IMR-90 (cell line): ENCODE results near the gene IZUMO4. TPM values are rescaled to one million over a fixed set of nuclear protein-coding genes. Genes with fewer than 3 reads are reported as not detected.

Experiments used
- ATAC-seq: fragments of 200-7000 bp; cut with Tn5 transposase; 2 replicates; pipeline ENCODE4 v1.9.1; 2020; ENCODE audit warnings: low read depth, mild to moderate bottlenecking, moderate library complexity
- BruUV-seq: library from RNA; stranded (reverse); fragments of 400-500 nt; replicated peaks from 2 replicates; lab custom pipeline; 2021; lab: Mats Ljungman, UMichigan
- CTCF ChIA-PET: fragments of 300-600 bp; formaldehyde crosslinking; extraction: SDS; loops from one replicate; lab custom pipeline; 2021; ENCODE audit warnings: antibody characterized with exemption; lab: Yijun Ruan, JAX
- POLR2A ChIA-PET: fragments of 300-600 bp; sonication (Branson Sonifier 250); formaldehyde crosslinking; loops from one replicate; lab custom pipeline; 2022; ENCODE audit warnings: antibody characterized with exemption; ENCODE audit not compliant: unreplicated experiment; lab: Charles Lee
- DNase-seq: peaks from one replicate; pipeline ENCODE4 v3.0.0; 2013
- H2AFZ ChIP-seq: replicated peaks from 2 replicates; pipeline ENCODE3; 2013; ENCODE audit warnings: low read length, mild to moderate bottlenecking; ENCODE audit not compliant: poor library complexity
- H2AK5ac ChIP-seq: 2 replicates; pipeline ENCODE4 v1.6.1; 2013; ENCODE audit warnings: low read depth, low read length, inconsistent platforms
- H2AK9ac ChIP-seq: replicated peaks from 2 replicates; pipeline ENCODE3; 2013; ENCODE audit warnings: mild to moderate bottlenecking, low read depth, low read length, moderate library complexity; ENCODE audit not compliant: poor library complexity
- H2BK120ac ChIP-seq: 2 replicates; pipeline ENCODE4 v1.6.1; 2013; ENCODE audit warnings: low read depth, low read length, inconsistent platforms
- H2BK15ac ChIP-seq: 3 replicates; pipeline ENCODE4 v1.6.1; 2013; ENCODE audit warnings: low read depth, low read length, inconsistent platforms
- H2BK20ac ChIP-seq: 2 replicates; pipeline ENCODE4 v1.6.1; 2013; ENCODE audit warnings: low read depth, mild to moderate bottlenecking, inconsistent platforms, low read length, moderate library complexity
- H2BK5ac ChIP-seq: 2 replicates; pipeline ENCODE4 v1.6.1; 2013; ENCODE audit warnings: mild to moderate bottlenecking, low read depth, low read length, inconsistent platforms; ENCODE audit not compliant: poor library complexity, severe bottlenecking
- H3K14ac ChIP-seq: replicated peaks from 2 replicates; pipeline ENCODE4 v1.6.1; 2013; ENCODE audit warnings: low read depth, low read length, inconsistent platforms
- H3K18ac ChIP-seq: 2 replicates; pipeline ENCODE4 v1.6.1; 2013; ENCODE audit warnings: low read depth, low read length, control low read depth
- H3K23ac ChIP-seq: 2 replicates; pipeline ENCODE4 v1.6.1; 2013; ENCODE audit warnings: low read depth, low read length, inconsistent platforms
- H3K27ac ChIP-seq: 2 replicates; pipeline ENCODE4 v1.5.1; 2013; ENCODE audit warnings: mild to moderate bottlenecking, control low read depth, low read length; ENCODE audit not compliant: insufficient read depth
- H3K27me3 ChIP-seq: 2 replicates; pipeline ENCODE4 v1.6.1; 2013; ENCODE audit warnings: low read length; ENCODE audit not compliant: control insufficient read depth, insufficient read depth
- H3K36me3 ChIP-seq: 2 replicates; pipeline ENCODE4 v1.6.1; 2013; ENCODE audit warnings: low read length, mixed read lengths; ENCODE audit not compliant: control insufficient read depth, insufficient read depth
- H3K4ac ChIP-seq: 2 replicates; pipeline ENCODE4 v1.6.1; 2013; ENCODE audit warnings: low read depth, low read length, inconsistent platforms
- H3K4me1 ChIP-seq: 2 replicates; pipeline ENCODE4 v1.6.1; 2013; ENCODE audit warnings: low read length, mixed read lengths; ENCODE audit not compliant: control insufficient read depth, insufficient read depth
- H3K4me2 ChIP-seq: 2 replicates; pipeline ENCODE4 v1.6.1; 2013; ENCODE audit warnings: low read depth, mild to moderate bottlenecking, control low read depth, low read length, moderate library complexity
- H3K4me3 ChIP-seq: 2 replicates; pipeline ENCODE4 v1.5.1; 2013; ENCODE audit warnings: low read depth, mild to moderate bottlenecking, control low read depth, low read length, moderate library complexity; ENCODE audit not compliant: insufficient read depth
- H3K56ac ChIP-seq: 2 replicates; pipeline ENCODE4 v1.6.1; 2013; ENCODE audit warnings: low read length, inconsistent platforms; ENCODE audit not compliant: insufficient read depth; ENCODE audit errors: extremely low read depth
- H3K79me1 ChIP-seq, 2 experiments: 2 replicates each; pipeline ENCODE4 v1.6.1; 2013; ENCODE audit warnings: low read length in 2 of 2, inconsistent platforms in 1 of 2, low read depth in 1 of 2
- H3K9ac ChIP-seq: 2 replicates; pipeline ENCODE4 v1.6.1; 2013; ENCODE audit warnings: low read depth, low read length, control low read depth
- H3K9me1 ChIP-seq: 2 replicates; pipeline ENCODE4 v1.6.1; 2013; ENCODE audit warnings: low read length, inconsistent platforms; ENCODE audit not compliant: insufficient read depth
- H3K9me3 ChIP-seq: 2 replicates; pipeline ENCODE4 v1.6.1; 2013; ENCODE audit warnings: low read length; ENCODE audit not compliant: control insufficient read depth, insufficient read depth
- H4K20me1 ChIP-seq: 2 replicates; pipeline ENCODE4 v1.6.1; 2013; ENCODE audit warnings: low read length, inconsistent platforms; ENCODE audit not compliant: insufficient read depth
- H4K5ac ChIP-seq: 2 replicates; pipeline ENCODE4 v1.6.1; 2013; ENCODE audit warnings: mild to moderate bottlenecking, low read depth, low read length, control low read depth
- H4K8ac ChIP-seq, 2 experiments: 2 replicates each; pipeline ENCODE4 v1.6.1; 2013; ENCODE audit warnings: low read depth in 2 of 2, low read length in 2 of 2, control low read depth in 1 of 2, inconsistent platforms in 1 of 2
- H4K91ac ChIP-seq: 2 replicates; pipeline ENCODE4 v1.6.1; 2013; ENCODE audit warnings: low read depth, low read length, inconsistent platforms; ENCODE audit not compliant: insufficient read depth
- BHLHE40 ChIP-seq: fragments of 150-350 bp; IDR thresholded peaks from 2 replicates; pipeline ENCODE4 v1.6.1; 2016; ENCODE audit warnings: mild to moderate bottlenecking, low read depth, low read length
- CEBPB ChIP-seq: IDR thresholded peaks from 2 replicates; pipeline ENCODE4 v1.6.1; 2012; ENCODE audit warnings: low read depth, low read length, improper control_type of control experiment
- CHD1 ChIP-seq: IDR thresholded peaks from 2 replicates; pipeline ENCODE4 v1.6.1; 2012; ENCODE audit warnings: low read depth, low read length, improper control_type of control experiment
- CTCF ChIP-seq: conservative IDR thresholded peaks from 2 replicates; pipeline ENCODE4 v1.5.1; 2012; ENCODE audit warnings: mild to moderate bottlenecking, low read depth, low read length, improper control_type of control experiment
- ELK1 ChIP-seq: fragments of 150-350 bp; IDR thresholded peaks from 2 replicates; pipeline ENCODE4 v1.6.1; 2016; ENCODE audit warnings: low read depth, mild to moderate bottlenecking, low read length, moderate library complexity, borderline replicate concordance
- FOS ChIP-seq: fragments of 150-350 bp; IDR thresholded peaks from 2 replicates; pipeline ENCODE4 v1.6.1; 2016; ENCODE audit warnings: low read depth, low read length
- MAFK ChIP-seq: IDR thresholded peaks from 2 replicates; pipeline ENCODE4 v1.6.1; 2012; ENCODE audit warnings: low read depth, low read length, improper control_type of control experiment
- MAZ ChIP-seq: IDR thresholded peaks from 2 replicates; pipeline ENCODE4 v1.6.1; 2012; ENCODE audit warnings: low read depth, mild to moderate bottlenecking, low read length, improper control_type of control experiment, moderate library complexity, borderline replicate concordance
- MXI1 ChIP-seq: IDR thresholded peaks from 2 replicates; pipeline ENCODE4 v1.6.1; 2012; ENCODE audit warnings: low read depth, mild to moderate bottlenecking, low read length, moderate library complexity, borderline replicate concordance
- NFE2L2 ChIP-seq: fragments of 150-350 bp; IDR thresholded peaks from 2 replicates; pipeline ENCODE4 v1.6.1; 2016; ENCODE audit warnings: low read depth, mild to moderate bottlenecking, low read length
- POLR2A ChIP-seq: IDR thresholded peaks from 2 replicates; pipeline ENCODE4 v1.6.1; 2012; ENCODE audit warnings: mild to moderate bottlenecking, low read depth, low read length
- RAD21 ChIP-seq: IDR thresholded peaks from 2 replicates; pipeline ENCODE4 v1.6.1; 2012; ENCODE audit warnings: low read length, improper control_type of control experiment
- RCOR1 ChIP-seq: IDR thresholded peaks from 2 replicates; pipeline ENCODE4 v1.6.1; 2012; ENCODE audit warnings: mild to moderate bottlenecking, low read length, improper control_type of control experiment; ENCODE audit not compliant: insufficient replicate concordance
- RFX5 ChIP-seq: IDR thresholded peaks from 2 replicates; pipeline ENCODE4 v1.8.0; 2012; ENCODE audit warnings: low read depth, mild to moderate bottlenecking, low read length, moderate library complexity
- SMC3 ChIP-seq: fragments of 150-350 bp; IDR thresholded peaks from 2 replicates; pipeline ENCODE4 v1.6.1; 2016; ENCODE audit warnings: low read depth, mild to moderate bottlenecking, antibody characterized with exemption, low read length, moderate library complexity
- USF2 ChIP-seq: fragments of 150-350 bp; IDR thresholded peaks from 2 replicates; pipeline ENCODE4 v1.6.1; 2017; ENCODE audit warnings: mild to moderate bottlenecking, antibody characterized with exemption, low read length, low read depth
- WGBS, 2 experiments: methylation state at CpG; one replicate each; pipeline versions ENCODE4 v1.1.5 to v1.1.7; 2013; ENCODE audit warnings: missing lambda C conversion rate in 2 of 2; ENCODE audit not compliant: insufficient read length in 1 of 2; ENCODE audit errors: extremely low coverage in 2 of 2; 5-methylcytosine and 5-hydroxymethylcytosine counted together
- dilution Hi-C: fragments of 300-500 bp; cut with HindIII; formaldehyde crosslinking; loops from one replicate; pipeline ENCODE4 v1.14.3; 2018; ENCODE audit warnings: low sequenced_read_pairs; ENCODE audit not compliant: unreplicated experiment
- in situ Hi-C: fragments of 300-500 bp; cut with MboI; formaldehyde crosslinking; loops from 3 replicates; pipeline ENCODE4 v1.14.3; 2019; ENCODE audit warnings: low sequenced_read_pairs, inconsistent platforms, mixed read lengths
- intact Hi-C: fragments of 100-400 bp; cut with micrococcal nuclease; formaldehyde crosslinking; loops from 2 replicates; pipeline ENCODE4 v1.10.0; 2022
- polyA plus RNA-seq, 3 experiments: library from polyadenylated mRNA; depleted of rRNA; stranded (reverse); fragments of >200 nt; gene quantifications; 2 replicates each; pipeline ENCODE4 v1.2.3, GENCODE V29; 2012; ENCODE audit warnings: low replicate concordance in 1 of 3
- total RNA-seq: library from RNA; depleted of rRNA; stranded (reverse); fragments of >200 nt; gene quantifications from 2 replicates; pipeline ENCODE4 v1.2.3, GENCODE V29; 2012

IZUMO4 gene
- total and polyA plus RNA-seq, 2 of the 4 experiments (the other 2 are of a cell fraction): 0.72 to 2.8 TPM

GRCh38 chr19:2063824-2064223 is 32.9 kb upstream of the IZUMO4 start:
- H3K9ac ChIP-seq: no peak overlapping the region
- no peak overlapping the region for H4K91ac ChIP-seq
- no peak overlapping the region for H3K4me2 ChIP-seq
- ATAC-seq (no peak), DNase-seq (no peak)
- H3K9me1 ChIP-seq: peaks cover 7% of the 10 kb centered on the region
- H3K14ac ChIP-seq: no peak overlapping the region
- H3K27ac ChIP-seq: no peak overlapping the region
- H3K18ac ChIP-seq: no peak overlapping the region
- H2BK5ac ChIP-seq: no peak overlapping the region
- no peak overlapping the region for H2AFZ ChIP-seq
- H3K27me3 ChIP-seq: no peaks in the 10 kb centered on the region
- H2AK5ac ChIP-seq: no peak overlapping the region
- no peak overlapping the region for H2BK120ac ChIP-seq
- H4K20me1 ChIP-seq: no peaks in the 10 kb centered on the region
- H3K36me3 ChIP-seq: no peaks in the 10 kb centered on the region
- POLR2A ChIA-PET: no interaction called here
- H3K56ac ChIP-seq: no peak overlapping the region
- WGBS, 2 experiments: no CpG with 5 or more reads among the region's 8 CpGs
- no peak overlapping the region for H4K8ac ChIP-seq
- H2BK20ac ChIP-seq: no peak overlapping the region
- CTCF ChIA-PET: no interaction called here
- dilution Hi-C loops (no loop called here), in situ Hi-C loops (no loop called here), intact Hi-C loops (no loop called here)
- no peaks in the 10 kb centered on the region for H3K9me3 ChIP-seq
- no TSS peak for BruUV-seq
- no peak overlapping the region for H3K4ac ChIP-seq
- no peak overlapping the region for H2AK9ac ChIP-seq
- H3K4me1 ChIP-seq: peaks cover 22% of the 10 kb centered on the region
- no peak overlapping the region for H2BK15ac ChIP-seq
- H4K5ac ChIP-seq: no peak overlapping the region
- TF ChIP-seq CTCF (no peak), POLR2A (no peak), FOS (no peak), MAZ (no peak), RAD21 (no peak), MAFK (no peak), RFX5 (no peak), RCOR1 (no peak), BHLHE40 (no peak), SMC3 (no peak), NFE2L2 (no peak), ELK1 (no peak), USF2 (no peak), CHD1 (no peak), MXI1 (no peak), CEBPB (no peak)
- peaks cover 5 to 27% of the 10 kb centered on the region in 2 experiments; a peak in 3 of 4 replicates for H3K79me1 ChIP-seq
- no peak overlapping the region for H3K23ac ChIP-seq
- H3K4me3 ChIP-seq: no peak overlapping the region
